Neural progenitor cell (in vitro differentiated cells): ENCODE data around the gene FBLN1. TPM values are rescaled to one million over a fixed set of nuclear protein-coding genes. Genes with fewer than 3 reads are reported as not detected.
A peak's percentile ranks its signal among the peaks of the same experiment; 100 is the strongest.

ENCODE experiments used
- DNase-seq: peaks from one replicate; pipeline ENCODE4 v3.0.0-alpha.2; 2016; ENCODE audit warnings: low spot score
- H2AFZ ChIP-seq: fragments of 200-600 bp; sonication (generic); replicated peaks from 2 replicates; pipeline ENCODE4 v1.6.1; 2016; ENCODE audit warnings: antibody characterized with exemption
- H3F3A ChIP-seq: fragments of 200-600 bp; sonication (generic); 2 replicates; pipeline ENCODE4 v1.6.1; 2016; ENCODE audit warnings: antibody characterized with exemption, low read depth
- H3K27ac ChIP-seq: fragments of 200-600 bp; sonication (generic); 2 replicates; pipeline ENCODE4 v1.5.1; 2016; ENCODE audit warnings: mild to moderate bottlenecking
- H3K27me3 ChIP-seq: fragments of 200-600 bp; sonication (generic); 2 replicates; pipeline ENCODE4 v1.6.1; 2016; ENCODE audit warnings: mild to moderate bottlenecking, moderate library complexity
- H3K36me3 ChIP-seq: fragments of 200-600 bp; sonication (generic); 2 replicates; pipeline ENCODE4 v1.5.1; 2016
- H3K4me1 ChIP-seq: fragments of 200-600 bp; sonication (generic); 2 replicates; pipeline ENCODE4 v1.6.1; 2016; ENCODE audit warnings: mixed run types
- H3K4me2 ChIP-seq: fragments of 200-600 bp; sonication (generic); 2 replicates; pipeline ENCODE4 v1.6.1; 2016
- H3K4me3 ChIP-seq: fragments of 200-600 bp; sonication (generic); 2 replicates; pipeline ENCODE4 v1.5.1; 2016
- H3K79me2 ChIP-seq: fragments of 200-600 bp; sonication (generic); 2 replicates; pipeline ENCODE4 v1.6.1; 2016; ENCODE audit warnings: low read depth
- H3K9ac ChIP-seq: fragments of 200-600 bp; sonication (generic); 2 replicates; pipeline ENCODE4 v1.6.1; 2016
- H3K9me3 ChIP-seq: fragments of 200-600 bp; sonication (generic); 2 replicates; pipeline ENCODE4 v1.5.1; 2016; ENCODE audit warnings: low read depth
- H4K20me1 ChIP-seq: fragments of 200-600 bp; sonication (generic); 2 replicates; pipeline ENCODE4 v1.6.1; 2016; ENCODE audit warnings: low read depth
- H3K27ac Mint-ChIP-seq: 3 replicates; pipeline ENCODE4 v1.8.0; 2021; ENCODE audit warnings: mixed read lengths
- H3K27me3 Mint-ChIP-seq: 2 replicates; pipeline ENCODE4 v1.8.0; 2022; ENCODE audit warnings: low read depth, mild to moderate bottlenecking, inconsistent platforms, moderate library complexity, mixed read lengths; ENCODE audit not compliant: insufficient read depth
- H3K36me3 Mint-ChIP-seq: 3 replicates; pipeline ENCODE4 v1.8.0; 2021; ENCODE audit warnings: mixed read lengths
- H3K4me1 Mint-ChIP-seq: 3 replicates; pipeline ENCODE4 v1.8.0; 2021; ENCODE audit warnings: mixed read lengths
- H3K4me3 Mint-ChIP-seq: 3 replicates; pipeline ENCODE4 v1.8.0; 2021; ENCODE audit warnings: mild to moderate bottlenecking, moderate library complexity, mixed read lengths
- H3K9me3 Mint-ChIP-seq: 3 replicates; pipeline ENCODE4 v1.8.0; 2020; ENCODE audit warnings: mixed read lengths
- CTCF ChIP-seq: fragments of 200-600 bp; sonication (generic); IDR thresholded peaks from 2 replicates; pipeline ENCODE4 v1.5.1; 2017; ENCODE audit warnings: antibody characterized with exemption, mild to moderate bottlenecking
- EZH2 ChIP-seq: fragments of 200-600 bp; sonication (generic); IDR thresholded peaks from 2 replicates; pipeline ENCODE4 v1.6.1; 2017; ENCODE audit warnings: antibody characterized with exemption, mild to moderate bottlenecking, moderate library complexity
- EZH2phosphoT487 ChIP-seq: fragments of 200-600 bp; sonication (generic); IDR thresholded peaks from 2 replicates; pipeline ENCODE4 v1.6.1; 2017; ENCODE audit warnings: antibody characterized with exemption
- total RNA-seq: library from RNA; depleted of rRNA; stranded (reverse); fragments of >200 nt; gene quantifications from 2 replicates; pipeline ENCODE4 v1.2.3, GENCODE V29; 2015; ENCODE audit warnings: low replicate concordance

The FBLN1 gene
- total RNA-seq, 1 donor from 2014 or later = 84.3 TPM

- peak overlapping the region; percentile 49 for H3K27ac ChIP-seq
Measured at GRCh38 chr22:45510376-45511232, 7.9 kb downstream of the FBLN1 start.

GRCh38 chr22:45511847-45512261 is 9.2 kb downstream of the FBLN1 start:
- Histone ChIP-seq H3K9me3 (no peaks in the 10 kb centered on the region), H3K36me3 (no peaks in the 10 kb centered on the region), H2AFZ (no peak overlapping the region), H3K9ac (no peak overlapping the region), H3K27ac (peak overlapping the region; percentile 27), H3K27me3 (no peaks in the 10 kb centered on the region), H3K79me2 (peaks cover 100% of the 10 kb centered on the region), H3K4me1 (peaks cover 77% of the 10 kb centered on the region), H3K4me3 (no peak overlapping the region), H3F3A (peaks cover 8% of the 10 kb centered on the region), H4K20me1 (peaks cover 98% of the 10 kb centered on the region), H3K4me2 (peak overlapping the region; percentile 17)
- no peaks in the 10 kb centered on the region for H3K36me3 Mint-ChIP-seq
- no peak for TF ChIP-seq EZH2
- no peak for TF ChIP-seq EZH2phosphoT487
- no peak for TF ChIP-seq CTCF
- H3K27ac Mint-ChIP-seq = peak overlapping the region; percentile 17
- H3K27me3 Mint-ChIP-seq = peaks cover 30% of the 10 kb centered on the region
- H3K4me1 Mint-ChIP-seq = peaks cover 64% of the 10 kb centered on the region
- no peaks in the 10 kb centered on the region for H3K9me3 Mint-ChIP-seq
- no peak overlapping the region for H3K4me3 Mint-ChIP-seq
- DNase-seq = no peak

More at GRCh38 chr22:45510376-45511232, 7.9 kb downstream of the FBLN1 start:
- Mint-ChIP-seq H3K27me3 (peaks cover 29% of the 10 kb centered on the region), H3K27ac (no peak overlapping the region), H3K9me3 (no peaks in the 10 kb centered on the region), H3K4me3 (no peak overlapping the region), H3K4me1 (peaks cover 65% of the 10 kb centered on the region), H3K36me3 (no peaks in the 10 kb centered on the region)
- Histone ChIP-seq H3K79me2 (peaks cover 100% of the 10 kb centered on the region), H4K20me1 (peaks cover 98% of the 10 kb centered on the region), H3K9ac (no peak overlapping the region), H3K27me3 (no peaks in the 10 kb centered on the region), H2AFZ (no peak overlapping the region), H3K4me2 (peak overlapping the region; percentile 44), H3F3A (peaks cover 19% of the 10 kb centered on the region), H3K36me3 (no peaks in the 10 kb centered on the region), H3K9me3 (no peaks in the 10 kb centered on the region), H3K4me3 (no peak overlapping the region), H3K4me1 (peaks cover 81% of the 10 kb centered on the region)
- DNase-seq = no peak
- TF ChIP-seq CTCF (no peak), EZH2 (no peak), EZH2phosphoT487 (no peak)

GRCh38 chr22:45512363-45512762 is 9.7 kb downstream of the FBLN1 start:
- no peaks in the 10 kb centered on the region for H3K9me3 ChIP-seq
- H3K4me1 ChIP-seq = peaks cover 79% of the 10 kb centered on the region
- no peak overlapping the region for H3K9ac ChIP-seq
- H3F3A ChIP-seq = peaks cover 8% of the 10 kb centered on the region
- Mint-ChIP-seq H3K4me3 (peak overlapping the region; percentile 13), H3K4me1 (peaks cover 60% of the 10 kb centered on the region), H3K27me3 (peaks cover 25% of the 10 kb centered on the region), H3K27ac (no peak overlapping the region), H3K36me3 (no peaks in the 10 kb centered on the region), H3K9me3 (no peaks in the 10 kb centered on the region)
- peaks cover 98% of the 10 kb centered on the region for H4K20me1 ChIP-seq
- peaks cover 100% of the 10 kb centered on the region for H3K79me2 ChIP-seq
- no peak overlapping the region for H2AFZ ChIP-seq
- no peak for TF ChIP-seq EZH2phosphoT487
- H3K4me2 ChIP-seq = peak overlapping the region; percentile 16
- DNase-seq = no peak
- no peak overlapping the region for H3K4me3 ChIP-seq
- no peaks in the 10 kb centered on the region for H3K27me3 ChIP-seq
- H3K27ac ChIP-seq = no peak overlapping the region
- H3K36me3 ChIP-seq = no peaks in the 10 kb centered on the region

GRCh38 chr22:45515676-45516075 is 13.0 kb downstream of the FBLN1 start:
- peaks cover 16% of the 10 kb centered on the region for H3K27me3 Mint-ChIP-seq
- DNase-seq = no peak
- Histone ChIP-seq H3K4me2 (peak overlapping the region; percentile 22), H3K4me1 (peaks cover 57% of the 10 kb centered on the region), H3K27ac (peak overlapping the region; percentile 37), H3F3A (peaks cover 3% of the 10 kb centered on the region), H3K9me3 (no peaks in the 10 kb centered on the region), H4K20me1 (peaks cover 85% of the 10 kb centered on the region), H3K9ac (peak overlapping the region; percentile 37), H3K79me2 (peaks cover 77% of the 10 kb centered on the region), H2AFZ (no peak overlapping the region), H3K4me3 (no peak overlapping the region), H3K27me3 (no peaks in the 10 kb centered on the region), H3K36me3 (no peaks in the 10 kb centered on the region)
- no peaks in the 10 kb centered on the region for H3K9me3 Mint-ChIP-seq
- H3K4me3 Mint-ChIP-seq = no peak overlapping the region
- H3K36me3 Mint-ChIP-seq = peaks cover 2% of the 10 kb centered on the region
- H3K4me1 Mint-ChIP-seq = peaks cover 44% of the 10 kb centered on the region
- no peak overlapping the region for H3K27ac Mint-ChIP-seq
- no peak for TF ChIP-seq EZH2phosphoT487
- no peak for TF ChIP-seq EZH2
- TF ChIP-seq CTCF = no peak
